ENCODE measurements around the gene SPIN3. TPM values are rescaled to one million over a fixed set of nuclear protein-coding genes. Genes with fewer than 3 reads are reported as not detected.
"Not testable (repeated sequence)": the region's sequence is repeated elsewhere in the genome, so short reads cannot be mapped to it uniquely, and the experiment has no call there.

Gene SPIN3
- total RNA-seq = 38.5 TPM

DNA sequence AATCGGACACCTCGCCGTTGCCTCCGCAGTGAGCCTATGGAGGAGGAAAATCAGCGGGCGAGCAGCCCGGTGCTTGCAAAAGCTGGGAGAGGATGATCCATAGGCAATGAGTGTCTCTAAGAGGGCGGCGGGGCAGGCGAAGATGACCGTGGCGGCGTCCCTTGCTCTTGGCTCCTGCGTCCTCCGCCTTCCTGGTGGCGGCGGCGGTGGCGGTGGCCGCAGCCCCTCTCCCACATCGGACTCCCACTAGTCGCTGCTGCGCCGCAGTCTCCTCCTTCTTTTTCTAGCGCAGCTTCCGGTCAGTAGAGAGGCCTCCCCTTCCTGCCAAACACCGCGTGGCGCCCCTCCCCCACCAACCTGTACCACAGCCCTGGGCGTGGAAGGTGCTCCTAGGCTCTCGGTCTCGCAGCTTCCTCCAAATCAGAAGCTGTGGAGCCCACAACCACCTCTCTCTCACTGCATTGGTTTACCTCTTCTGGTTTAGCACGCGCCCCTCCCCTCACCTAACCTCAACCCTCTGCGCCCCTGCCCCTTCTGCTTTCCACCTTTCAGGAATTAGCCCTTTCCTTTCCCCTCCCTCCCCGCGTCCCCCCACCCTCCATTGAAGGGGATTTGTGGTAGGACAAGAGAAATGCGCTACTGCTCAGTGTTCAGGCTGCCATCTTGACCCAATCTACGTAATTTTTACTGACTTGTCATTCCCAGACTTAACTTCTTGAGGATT is at the start of gene SPIN3:
TSS of gene SPIN3 (minus strand) at position 271 of the 724 bp plus-strand sequence. CDS start 594 bp downstream, outside the sequence.
- DNase-seq = peak; percentile 46

DNA sequence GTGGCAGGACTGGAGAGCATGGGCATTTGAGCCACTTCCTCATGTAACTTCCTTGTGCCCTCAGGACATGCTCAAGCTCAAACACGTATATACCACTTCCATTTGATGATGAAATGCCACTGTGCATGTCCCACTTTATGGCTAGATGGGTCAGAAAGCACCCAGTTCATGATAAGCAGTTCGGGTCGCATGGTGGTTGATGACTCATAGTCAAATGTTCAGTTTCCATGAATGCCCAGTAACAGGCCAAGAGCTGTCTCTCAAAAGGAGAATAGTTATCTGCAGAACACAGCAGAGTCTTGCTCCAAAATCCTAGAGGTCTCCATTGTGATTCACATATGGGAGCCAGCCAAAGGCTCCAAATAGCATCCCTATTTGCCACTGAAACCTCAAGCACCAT is 48.9 kb upstream of the SPIN3 start:
- DNase-seq = no peak

DNA sequence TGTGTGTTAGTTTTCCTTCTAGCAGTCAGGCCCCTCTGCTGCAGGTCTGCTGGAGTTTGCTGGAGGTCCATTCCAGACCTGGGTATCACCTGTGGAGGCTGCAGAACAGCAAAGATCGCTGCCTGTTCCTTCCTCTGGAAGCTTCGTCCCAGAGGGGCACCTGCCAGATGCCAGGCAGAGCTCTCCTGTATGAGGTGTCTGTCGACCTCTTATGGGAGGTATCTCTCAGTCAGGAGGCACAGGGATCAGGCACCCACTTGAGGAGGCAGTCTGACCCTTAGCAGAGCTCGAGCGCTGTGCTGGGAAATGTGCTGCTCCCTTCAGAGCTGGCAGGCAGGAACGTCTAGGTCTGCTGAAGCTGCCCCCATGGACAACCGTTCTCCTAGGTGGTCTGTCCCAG is 41.9 kb upstream of the SPIN3 start:
- DNase-seq = not testable (repeated sequence)

DNA sequence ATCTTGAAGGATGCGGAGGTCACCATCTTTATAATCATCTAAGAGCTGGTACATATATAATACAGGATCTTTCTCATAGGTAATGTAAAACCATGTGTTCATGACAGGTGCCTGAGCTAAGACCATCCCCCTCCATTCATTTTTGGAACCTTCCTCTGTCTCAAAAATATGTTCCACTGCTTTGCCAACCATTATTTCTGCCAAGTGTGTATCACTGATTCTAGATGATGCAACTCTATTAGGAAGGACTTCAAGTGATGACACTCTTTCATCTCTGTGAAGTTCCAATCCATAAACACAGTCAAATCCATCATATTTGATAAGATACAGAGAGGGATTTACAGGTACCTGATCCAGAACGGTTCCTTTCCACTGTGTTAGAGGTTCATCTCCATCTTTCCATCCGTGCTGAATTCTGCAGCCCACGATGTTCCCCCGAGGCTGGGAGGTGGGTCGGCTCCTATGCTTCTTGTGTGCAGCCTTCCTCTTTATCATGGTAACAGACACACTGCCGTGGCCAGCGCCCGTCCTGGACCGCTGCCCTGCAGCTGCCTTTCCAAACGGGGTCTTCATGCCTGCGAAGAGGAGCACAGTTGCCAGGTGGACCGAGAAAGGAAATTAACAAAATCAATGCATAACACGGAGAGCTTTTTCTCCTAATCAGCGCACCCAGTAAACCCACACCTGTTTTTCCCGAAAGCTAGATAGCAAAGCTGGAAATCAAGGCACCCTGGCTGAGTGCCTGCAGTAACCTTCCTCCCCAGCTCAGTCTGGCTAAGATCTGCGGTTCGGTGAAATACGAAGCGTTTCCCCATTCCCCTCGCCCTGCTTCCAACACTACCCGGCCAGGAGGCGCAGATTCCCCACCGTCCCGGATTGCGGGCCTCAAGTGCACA is 718 bp downstream of the SPIN3 start:
- DNase-seq = peak; percentile 0

DNA sequence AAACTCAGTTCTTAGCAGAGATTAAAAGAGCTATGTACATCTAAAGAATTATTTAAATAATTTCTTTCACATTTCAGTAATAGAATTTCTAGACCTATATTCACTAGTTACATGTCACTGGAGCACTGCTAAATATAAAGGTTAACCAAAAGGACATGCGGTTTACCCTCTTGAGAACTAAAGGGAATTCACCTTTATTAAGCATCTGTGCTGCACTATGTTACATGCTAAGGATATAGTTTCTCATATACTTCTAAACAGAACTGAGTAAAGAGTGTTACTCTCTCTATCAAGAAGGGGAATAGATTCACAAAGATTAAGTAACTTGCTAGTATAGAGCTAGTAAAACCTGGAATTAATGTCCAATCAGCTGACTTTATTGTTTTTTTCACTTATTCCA is 7.6 kb downstream of the SPIN3 start:
- no peak for DNase-seq

DNA sequence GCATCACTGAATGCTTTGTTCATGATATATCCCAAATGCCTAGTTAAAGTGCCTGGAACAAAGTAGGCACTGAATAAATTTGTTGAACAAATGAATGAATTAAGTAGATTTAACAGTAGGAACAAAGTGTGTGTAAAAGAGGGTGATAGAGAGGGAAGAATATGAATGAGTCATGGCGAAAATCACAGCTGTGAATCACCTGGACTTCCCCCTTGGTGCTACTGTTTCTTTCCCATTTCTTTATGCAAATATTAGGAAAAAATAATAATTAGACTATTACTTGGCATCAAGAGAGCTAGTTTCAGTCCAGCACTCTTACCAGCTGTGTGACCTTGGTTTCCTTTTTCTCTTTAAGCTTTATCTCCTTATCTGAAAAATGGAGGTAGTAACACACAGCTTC is 9.2 kb downstream of the SPIN3 start:
- no peak for DNase-seq

DNA sequence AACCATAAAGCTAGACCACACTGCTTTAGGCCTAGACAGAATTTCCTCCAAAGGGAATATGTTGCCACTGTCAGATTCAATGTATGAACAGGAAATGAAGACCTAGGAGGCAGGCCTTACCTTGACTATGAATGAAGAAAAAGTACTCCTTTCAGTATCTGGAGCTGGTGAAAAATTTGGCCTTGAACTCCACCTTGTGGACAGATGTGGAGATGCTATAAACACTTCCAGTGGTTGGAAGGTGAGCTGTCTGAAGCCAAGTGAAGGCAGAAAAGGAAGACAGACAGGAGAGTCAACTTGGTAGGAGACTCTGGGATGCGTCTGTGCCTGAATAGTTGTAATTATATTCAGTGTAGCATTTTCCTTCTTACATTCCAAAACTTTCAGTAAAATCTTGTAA is 17.2 kb downstream of the SPIN3 start:
- no peak for DNase-seq

DNA sequence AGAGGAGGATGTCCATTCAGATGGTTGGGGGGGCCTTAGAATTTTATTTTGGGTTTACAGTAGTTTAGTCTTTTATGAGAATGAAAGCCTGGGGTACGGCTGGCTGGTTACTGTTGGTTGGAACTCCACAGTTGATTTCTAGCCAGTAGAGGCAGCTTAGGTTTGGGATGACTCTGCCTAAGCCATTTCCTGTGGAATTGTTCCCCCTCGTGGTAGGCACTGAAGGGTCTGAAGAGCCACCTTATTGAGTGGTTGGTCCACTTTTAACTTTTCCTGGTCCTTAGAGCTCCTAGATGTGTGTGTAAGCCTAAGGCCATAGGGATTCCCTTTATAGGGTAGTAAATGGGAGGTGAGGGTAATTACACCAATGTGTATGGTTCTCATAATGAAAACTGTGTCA is 19.7 kb downstream of the SPIN3 start:
- DNase-seq = no peak

DNA sequence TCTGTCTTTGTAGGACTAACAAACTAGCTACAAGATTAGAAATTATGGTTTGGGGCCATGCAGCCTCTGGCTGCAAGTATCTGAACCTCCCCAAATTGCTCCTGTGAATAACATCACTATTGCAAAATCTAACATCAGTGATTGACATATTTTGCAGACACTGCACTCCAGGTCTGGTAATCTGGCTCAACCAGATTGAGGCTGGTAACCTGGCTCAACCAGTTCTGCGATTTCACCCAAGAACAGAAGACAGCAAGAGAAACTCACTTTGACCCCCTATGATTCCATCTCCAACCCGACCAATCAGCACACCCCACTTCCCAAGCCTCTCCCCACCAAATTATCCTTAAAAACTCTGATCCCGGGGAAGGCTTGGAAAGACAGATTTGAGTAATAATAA is 20.9 kb downstream of the SPIN3 start:
- DNase-seq = no peak

DNA sequence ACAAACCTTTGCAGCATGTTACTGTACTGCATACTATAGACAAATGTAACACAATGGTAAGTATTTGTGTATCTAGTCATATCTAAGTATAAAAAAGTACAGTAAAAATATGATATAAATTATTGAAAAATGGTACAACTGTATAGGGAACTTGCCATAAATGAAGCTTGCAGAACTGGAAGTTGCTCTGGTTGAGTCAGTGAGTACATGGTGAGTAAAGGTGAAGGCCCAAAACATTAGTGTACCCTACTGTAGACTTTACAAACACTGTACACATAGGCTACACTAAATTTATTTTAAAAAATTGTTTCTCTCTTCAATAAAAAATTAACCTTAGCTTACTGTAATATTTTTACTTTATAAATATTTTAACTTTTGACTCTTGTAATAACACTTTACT is 25.8 kb downstream of the SPIN3 start:
- DNase-seq = no peak

DNA sequence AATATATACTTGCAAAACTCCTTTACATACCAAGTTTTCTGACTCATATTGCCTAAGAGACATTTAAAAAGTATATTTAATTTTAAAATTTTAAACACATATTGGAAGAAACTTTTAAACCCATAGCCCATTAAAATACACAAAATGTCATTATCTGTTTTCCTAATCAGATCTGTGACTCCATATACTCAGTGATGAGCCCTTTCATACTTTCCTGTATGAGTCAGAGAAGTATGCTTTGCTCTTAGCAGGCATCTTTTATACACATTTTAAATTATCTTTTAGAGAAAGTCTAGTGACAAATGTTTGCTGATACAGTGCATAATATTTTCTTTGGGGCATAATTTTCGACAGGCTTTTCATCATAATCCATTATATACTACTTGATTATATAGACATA is 26.4 kb downstream of the SPIN3 start:
- DNase-seq = no peak

DNA sequence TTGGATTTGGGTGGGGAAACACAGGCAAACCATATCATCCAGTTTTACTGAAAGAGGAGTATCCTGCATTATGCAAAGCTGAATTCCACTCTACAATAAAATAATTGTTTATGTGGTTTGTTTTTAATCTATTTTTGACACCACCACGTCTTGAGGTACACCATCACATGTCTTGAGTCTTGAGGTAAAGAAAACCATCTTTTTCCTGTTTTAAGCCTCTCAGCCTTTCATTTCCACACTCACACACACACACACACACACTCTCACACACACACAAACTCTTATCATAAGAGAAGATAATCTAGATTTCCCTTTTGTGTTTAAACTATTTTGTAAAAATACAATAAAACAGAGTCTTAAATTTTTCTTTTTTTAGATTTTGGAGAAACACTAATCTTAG is 32.0 kb downstream of the SPIN3 start:
- no peak for DNase-seq

DNA sequence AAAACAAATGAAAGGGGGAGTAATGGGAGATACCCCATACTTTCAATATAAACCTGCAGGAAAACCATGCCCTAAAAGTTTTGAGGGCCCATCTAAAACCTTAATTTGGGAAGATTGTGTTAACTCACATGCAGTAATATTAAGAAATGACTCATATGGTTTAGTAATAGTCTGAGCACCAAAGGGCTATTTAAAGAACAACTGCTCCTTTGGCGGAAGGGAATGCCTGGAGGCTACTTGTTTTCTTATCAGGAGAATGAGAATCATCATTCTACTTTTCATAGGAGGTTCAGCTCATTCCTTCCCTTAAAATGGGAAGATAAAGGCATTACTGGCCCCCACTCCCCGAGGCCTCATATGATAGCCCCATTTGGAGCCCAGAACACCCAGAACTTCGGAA is 47.6 kb downstream of the SPIN3 start:
- no peak for DNase-seq

DNA sequence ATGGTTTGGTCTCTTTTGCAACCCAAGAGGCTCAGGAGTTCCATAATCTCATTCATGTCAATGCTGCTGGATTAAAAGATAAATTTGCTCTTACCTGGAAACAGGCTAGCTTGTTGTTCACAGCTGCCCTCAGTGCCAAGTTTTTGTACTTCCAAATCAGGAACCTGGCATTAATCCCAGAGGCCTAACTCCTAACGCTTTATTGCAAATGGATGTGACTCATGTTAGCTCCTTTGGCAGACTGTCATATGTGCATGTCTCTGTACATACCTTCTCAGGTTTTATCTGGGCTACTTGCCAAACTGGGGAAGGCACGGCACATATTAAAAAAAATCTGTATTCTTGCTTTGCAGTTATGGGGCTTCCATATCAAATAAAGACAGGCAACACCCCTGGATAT is 49.1 kb downstream of the SPIN3 start:
- not testable (repeated sequence) for DNase-seq

DNA sequence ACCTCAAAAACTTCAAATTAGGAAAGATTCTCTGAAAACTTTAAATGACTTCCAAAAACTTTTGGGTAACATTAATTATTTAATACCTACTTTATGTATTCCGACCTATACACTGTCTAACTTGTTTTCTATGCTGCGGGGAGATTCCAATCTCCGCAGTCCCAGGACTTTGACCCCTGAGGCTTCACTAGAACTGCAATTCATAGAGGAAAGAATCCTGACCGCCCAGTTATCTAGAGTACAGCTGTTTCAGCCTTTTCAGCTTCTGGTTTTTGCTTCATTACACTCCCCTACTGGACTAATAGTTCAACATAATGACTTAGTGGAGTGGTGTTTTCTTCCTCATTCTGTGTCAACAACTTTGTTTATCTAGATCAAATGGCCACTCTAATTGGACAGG is 50.1 kb downstream of the SPIN3 start:
- not testable (repeated sequence) for DNase-seq

DNA sequence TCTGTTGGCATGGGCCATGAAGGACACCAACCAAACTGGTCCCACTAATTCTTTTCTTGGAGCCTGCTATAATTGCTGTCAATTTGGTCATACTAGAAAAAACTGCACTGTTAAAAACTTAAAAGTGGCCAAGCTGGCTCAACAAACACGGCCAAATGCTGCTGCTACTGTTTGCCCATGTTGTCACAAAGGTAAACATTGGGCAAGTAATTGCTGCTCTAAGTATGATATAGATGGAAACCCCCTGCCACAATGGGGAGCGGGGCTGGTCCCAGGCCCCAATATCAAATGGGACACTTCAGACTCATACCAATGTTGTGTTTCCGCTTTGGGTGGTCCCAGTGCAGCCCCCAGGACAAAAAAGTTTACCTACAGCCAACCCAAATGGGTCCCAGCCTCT is 52.1 kb downstream of the SPIN3 start:
- DNase-seq = no peak

Other genes with a start within 250 kb of the SPIN3 start
- 7.3 TPM for gene SPIN2B, start 126.0 kb upstream of the SPIN3 start, total RNA-seq
- 3.3 TPM for gene SPIN2A, start 141.9 kb upstream of the SPIN3 start, total RNA-seq

Measured in occipital lobe (tissue), 2 donors.